Tibial nerve (tissue), 4 donors: ENCODE results near the gene RCL1.

Experiments used
- CTCF ChIP-seq, 5 experiments: fragments of 200-600 bp in 3 of 5; fragments of 450-650 bp in 2 of 5; sonication (generic) in 3 of 5; IDR thresholded peaks; one replicate each; pipeline ENCODE4 v1.5.1; 2016 to 2019; ENCODE audit warnings: antibody characterized with exemption in 5 of 5, mild to moderate bottlenecking in 3 of 5, moderate library complexity in 2 of 5
- EP300 ChIP-seq, 2 donors: sonication (generic); formaldehyde crosslinking; IDR thresholded peaks; one replicate each; pipeline ENCODE4 v1.6.1; 2017; ENCODE audit warnings: antibody characterized with exemption in 2 of 2, mild to moderate bottlenecking in 1 of 2
- POLR2A ChIP-seq, 2 donors: fragments of 450-650 bp; IDR thresholded peaks; one replicate each; pipeline ENCODE4 v1.6.1; 2017; ENCODE audit warnings: antibody characterized with exemption in 2 of 2, mild to moderate bottlenecking in 2 of 2, moderate library complexity in 2 of 2

- TF ChIP-seq POLR2A (IDR thresholded peaks at IDR 0.05) (no peak), CTCF (IDR thresholded peaks at IDR 0.05) (no peak), EP300 (IDR thresholded peaks at IDR 0.05) (peak in 1 of 2 donors; percentile 68)
These were observed 18.5 kb upstream of the RCL1 start for GRCh38 chr9:4774209-4774608.
